ENCODE results near the gene MS4A6A. TPM values are rescaled to one million over a fixed set of nuclear protein-coding genes. Genes with fewer than 3 reads are reported as not detected.
"Not testable (repeated sequence)": the region's sequence is repeated elsewhere in the genome, so short reads cannot be mapped to it uniquely, and the experiment has no call there.

MS4A6A gene
- polyA plus RNA-seq, 1 donor, result 14.2 TPM

DNA sequence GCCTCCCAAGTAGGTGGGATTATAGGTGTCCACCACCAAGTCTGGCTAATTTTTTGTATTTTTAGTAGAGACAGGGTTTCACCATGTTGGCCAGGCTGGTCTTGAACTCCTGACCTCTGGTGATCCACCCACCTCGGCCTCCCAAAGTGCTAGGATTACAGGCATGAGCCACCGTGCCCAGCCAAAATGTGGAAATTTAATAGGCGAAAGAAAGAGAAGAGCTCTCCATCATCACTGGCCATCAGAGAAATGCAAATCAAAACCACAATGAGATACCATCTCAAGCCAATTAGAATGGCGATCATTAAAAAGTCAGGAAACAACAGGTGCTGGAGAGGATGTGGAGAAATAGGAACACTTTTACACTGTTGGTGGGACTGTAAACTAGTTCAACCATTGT, 54.0 kb downstream of the MS4A6A start:
- not testable (repeated sequence) for DNase-seq

DNA sequence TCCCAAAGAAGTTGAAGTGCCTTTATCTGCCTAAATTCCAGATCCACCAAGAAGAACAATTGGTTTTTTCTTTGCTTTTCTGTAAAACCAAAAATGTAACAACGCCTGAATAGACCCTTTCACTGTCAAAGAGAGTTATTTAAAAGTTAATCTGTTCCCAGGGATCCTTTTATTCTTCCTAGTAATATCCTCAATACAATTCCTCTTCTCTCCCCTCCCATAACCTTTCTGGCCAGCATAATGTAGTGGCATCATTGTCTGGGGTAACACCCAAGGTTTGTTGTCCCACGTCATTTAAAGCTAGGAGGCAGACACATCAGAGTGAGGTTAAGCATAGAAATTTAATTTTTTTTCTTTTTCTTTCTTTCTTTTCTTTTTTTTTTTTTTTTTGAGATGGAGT, 54.5 kb downstream of the MS4A6A start:
- DNase-seq, result no peak

DNA sequence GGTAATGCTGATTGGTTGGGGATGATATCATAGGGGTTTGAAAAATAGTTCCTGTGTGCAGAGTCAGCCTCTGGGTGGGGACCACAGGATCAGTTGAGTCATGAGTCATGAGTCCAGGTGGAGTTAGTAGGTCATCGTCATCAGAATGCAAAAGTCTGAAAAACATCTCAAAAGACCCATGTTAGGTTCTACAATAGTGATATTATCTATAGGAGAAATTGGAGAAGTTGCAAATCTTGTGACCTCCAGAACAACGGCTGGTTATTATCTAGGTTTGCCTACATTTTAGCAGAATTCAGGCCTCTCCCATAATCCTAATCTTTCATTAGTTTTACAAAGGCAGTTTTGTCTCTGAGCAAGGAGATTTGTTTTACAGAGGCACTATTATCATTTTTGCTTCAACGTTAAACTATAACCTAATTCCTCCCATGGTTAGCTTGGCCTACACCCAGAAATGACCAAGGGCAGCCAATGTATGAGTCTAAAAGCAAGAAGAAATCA, 55.5 kb downstream of the MS4A6A start:
- DNase-seq, result no peak

DNA sequence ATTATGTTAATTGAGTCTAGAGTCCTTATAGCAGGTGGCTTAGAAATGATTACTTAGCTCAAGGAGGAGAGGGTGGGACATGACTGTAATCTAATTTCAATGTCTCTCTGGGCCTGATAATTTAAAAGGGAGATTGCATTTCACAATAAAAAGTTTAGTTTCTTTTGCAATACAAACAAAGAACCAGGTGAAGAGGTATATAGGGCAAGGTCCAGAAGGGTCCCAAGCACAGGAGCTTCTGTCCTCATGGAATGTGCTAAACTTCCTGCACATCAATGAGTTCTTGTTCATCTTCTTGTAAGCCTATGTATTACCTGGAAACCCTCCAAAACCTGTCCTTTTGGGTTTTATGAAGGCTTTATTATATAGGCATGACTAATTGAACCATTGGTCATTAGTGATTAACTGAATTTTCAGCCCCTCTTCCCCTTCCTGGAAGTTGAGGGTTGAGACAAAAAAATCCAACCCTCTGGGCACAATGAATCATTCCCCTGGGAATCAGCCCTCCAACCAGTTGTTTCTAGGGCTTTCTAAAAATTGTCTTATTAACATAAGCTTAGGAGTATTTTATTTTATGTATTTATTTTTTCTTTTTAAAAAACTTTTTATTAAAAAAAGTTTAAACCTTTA, 56.8 kb downstream of the MS4A6A start:
- DNase-seq, result no peak

DNA sequence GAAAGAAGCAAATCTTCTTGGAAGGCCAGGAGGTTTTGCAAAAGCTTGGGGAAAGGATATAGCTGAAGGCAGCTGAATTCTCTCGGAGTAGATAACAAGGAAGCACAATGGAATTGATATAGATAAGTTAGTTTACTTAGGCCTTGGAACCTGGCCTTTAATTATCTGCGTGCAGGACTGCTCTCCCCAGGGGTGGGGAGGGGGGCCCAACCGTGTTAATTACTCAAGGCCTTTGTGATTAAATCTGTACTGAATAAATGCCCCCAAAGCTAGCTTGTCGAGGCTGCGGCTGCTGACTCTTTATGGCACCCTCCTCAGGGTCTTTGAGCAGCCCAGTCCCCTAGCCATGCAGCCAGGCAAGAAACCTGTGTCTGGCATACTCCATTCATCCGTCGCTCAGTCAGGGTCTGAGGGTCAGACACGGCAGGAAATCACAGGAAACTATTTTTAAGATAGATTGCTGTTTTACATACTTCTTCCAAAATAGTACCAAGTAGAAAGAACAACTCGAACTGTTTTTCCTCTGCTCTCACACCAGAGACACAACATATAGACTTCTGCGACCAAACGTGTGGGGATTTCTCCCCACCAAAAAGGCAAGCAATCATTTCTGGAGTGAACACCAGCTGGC, 58.0 kb downstream of the MS4A6A start:
- no peak for DNase-seq

Other genes with a start within 250 kb of the MS4A6A start
- gene OOSP1, start 244.7 kb downstream of the MS4A6A start, polyA plus RNA-seq (ENCODE audit: insufficient read length), result 0.35 TPM
- 0.33 TPM for gene OOSP4A, start 219.1 kb downstream of the MS4A6A start, polyA plus RNA-seq (ENCODE audit: insufficient read length)
- not detected for gene OOSP4B, start 165.9 kb downstream of the MS4A6A start, polyA plus RNA-seq (ENCODE audit: insufficient read length)
- gene OOSP2, start 142.7 kb downstream of the MS4A6A start, polyA plus RNA-seq (ENCODE audit: insufficient read length), result not detected
- 0.52 TPM for gene MS4A3, start 126.4 kb downstream of the MS4A6A start, polyA plus RNA-seq (ENCODE audit: insufficient read length)
- gene MS4A2, start 94.4 kb downstream of the MS4A6A start, polyA plus RNA-seq (ENCODE audit: insufficient read length), result 0.07 TPM
- 0.76 TPM for gene MS4A4E, start 60.1 kb upstream of the MS4A6A start, polyA plus RNA-seq (ENCODE audit: insufficient read length)
- 3.3 TPM for gene MS4A4A, start 97.6 kb upstream of the MS4A6A start, polyA plus RNA-seq (ENCODE audit: insufficient read length)
- not detected for gene MS4A6E, start 144.2 kb upstream of the MS4A6A start, polyA plus RNA-seq (ENCODE audit: insufficient read length)
- 5.7 TPM for gene MS4A7, start 195.4 kb upstream of the MS4A6A start, polyA plus RNA-seq (ENCODE audit: insufficient read length)
- 0.62 TPM for gene MS4A14, start 213.4 kb upstream of the MS4A6A start, polyA plus RNA-seq (ENCODE audit: insufficient read length)
- gene MS4A5, start 246.5 kb upstream of the MS4A6A start, polyA plus RNA-seq (ENCODE audit: insufficient read length), result not detected

Measured in left kidney (tissue), 2 donors.